HAP-1 (cell line): Measurements from ENCODE around the gene JAKMIP2.
"Not testable (repeated sequence)": the region's sequence is repeated elsewhere in the genome, so short reads cannot be mapped to it uniquely, and the experiment has no call there.

Experiments used
- DNase-seq, 2 experiments: peaks; one replicate each; pipeline ENCODE4 v3.0.0-alpha.2; 2016 to 2020; ENCODE audit warnings: low spot score in 2 of 2
- H3K27me3 ChIP-seq: fragments of 250-450 bp; sonication (Bioruptor Pico); 2 replicates; pipeline ENCODE4 v1.5.1; 2020; ENCODE audit warnings: low read depth, mild to moderate bottlenecking, moderate library complexity
- H3K36me3 ChIP-seq: fragments of 250-450 bp; sonication (Bioruptor Pico); replicated peaks from 2 replicates; pipeline ENCODE4 v1.5.1; 2020; ENCODE audit warnings: mild to moderate bottlenecking
- H3K4me1 ChIP-seq: fragments of 250-450 bp; sonication (Bioruptor Pico); 2 replicates; pipeline ENCODE4 v1.5.1; 2020; ENCODE audit warnings: mild to moderate bottlenecking
- H3K4me3 ChIP-seq: fragments of 250-450 bp; sonication (Bioruptor Pico); 2 replicates; pipeline ENCODE4 v1.5.1; 2020; ENCODE audit warnings: mild to moderate bottlenecking, moderate library complexity
- H3K9me3 ChIP-seq: fragments of 250-450 bp; sonication (Bioruptor Pico); 2 replicates; pipeline ENCODE4 v1.5.1; 2020; ENCODE audit warnings: mild to moderate bottlenecking, moderate library complexity
- in situ Hi-C: fragments of 300-500 bp; cut with MboI; formaldehyde crosslinking; loops from 3 replicates; pipeline ENCODE4 v1.14.3; 2020; ENCODE audit warnings: low sequenced_read_pairs, inconsistent platforms, mixed read lengths

The JAKMIP2 gene

GRCh38 chr5:147666419-147666818 is 116.1 kb downstream of the JAKMIP2 start:
- Histone ChIP-seq H3K4me1 (no peaks in the 10 kb centered on the region), H3K27me3 (no peaks in the 10 kb centered on the region), H3K4me3 (no peak overlapping the region), H3K36me3 (no peaks in the 10 kb centered on the region), H3K9me3 (no peaks in the 10 kb centered on the region)
- DNase-seq = no peak
- in situ Hi-C loops = no loop called here

GRCh38 chr5:147661541-147661940 is 121.0 kb downstream of the JAKMIP2 start:
- in situ Hi-C loops = no loop called here
- no peak for DNase-seq
- no peaks in the 10 kb centered on the region for H3K4me1 ChIP-seq
- H3K27me3 ChIP-seq = no peaks in the 10 kb centered on the region
- no peaks in the 10 kb centered on the region for H3K9me3 ChIP-seq
- H3K36me3 ChIP-seq = no peaks in the 10 kb centered on the region
- H3K4me3 ChIP-seq = no peak overlapping the region

- no peaks in the 10 kb centered on the region for H3K36me3 ChIP-seq
- in situ Hi-C loops = no loop called here
- no peaks in the 10 kb centered on the region for H3K4me1 ChIP-seq
- no peak for DNase-seq
- no peaks in the 10 kb centered on the region for H3K27me3 ChIP-seq
- no peak overlapping the region for H3K4me3 ChIP-seq
- H3K9me3 ChIP-seq = no peaks in the 10 kb centered on the region
Measured at GRCh38 chr5:147659166-147659929, 123.2 kb downstream of the JAKMIP2 start.

GRCh38 chr5:147658293-147658932 is 124.1 kb downstream of the JAKMIP2 start:
- DNase-seq = no peak
- H3K4me3 ChIP-seq = no peak overlapping the region

GRCh38 chr5:147648597-147648996 is 133.9 kb downstream of the JAKMIP2 start:
- Histone ChIP-seq H3K27me3 (no peaks in the 10 kb centered on the region), H3K4me1 (no peaks in the 10 kb centered on the region), H3K36me3 (no peaks in the 10 kb centered on the region), H3K9me3 (no peaks in the 10 kb centered on the region), H3K4me3 (no peak overlapping the region)
- no peak for DNase-seq
- in situ Hi-C loops = no loop called here

More at GRCh38 chr5:147658293-147658932, 124.1 kb downstream of the JAKMIP2 start:
- in situ Hi-C loops = no loop called here
- H3K36me3 ChIP-seq = no peaks in the 10 kb centered on the region
- H3K9me3 ChIP-seq = no peaks in the 10 kb centered on the region
- no peaks in the 10 kb centered on the region for H3K27me3 ChIP-seq
- H3K4me1 ChIP-seq = no peaks in the 10 kb centered on the region

- DNase-seq = no peak
- in situ Hi-C loops = no loop called here
- Histone ChIP-seq H3K4me1 (no peaks in the 10 kb centered on the region), H3K9me3 (no peaks in the 10 kb centered on the region), H3K36me3 (no peaks in the 10 kb centered on the region), H3K4me3 (no peak overlapping the region), H3K27me3 (peaks cover 2% of the 10 kb centered on the region; the same call in 1 of the 2 replicates)
Measured at GRCh38 chr5:147645197-147645596, 137.3 kb downstream of the JAKMIP2 start.

GRCh38 chr5:147644460-147644859 is 138.1 kb downstream of the JAKMIP2 start:
- Histone ChIP-seq H3K27me3 (peaks cover 2% of the 10 kb centered on the region; the same call in 1 of the 2 replicates), H3K9me3 (no peaks in the 10 kb centered on the region), H3K36me3 (no peaks in the 10 kb centered on the region), H3K4me1 (peaks cover 4% of the 10 kb centered on the region; the same call in 1 of the 2 replicates), H3K4me3 (no peak overlapping the region)
- in situ Hi-C loops = no loop called here
- no peak for DNase-seq

- peaks cover 2% of the 10 kb centered on the region; the same call in 1 of the 2 replicates for H3K27me3 ChIP-seq
- DNase-seq = no peak
- H3K4me3 ChIP-seq = no peak overlapping the region
- peaks cover 4% of the 10 kb centered on the region; the same call in 1 of the 2 replicates for H3K4me1 ChIP-seq
- in situ Hi-C loops = no loop called here
- no peaks in the 10 kb centered on the region for H3K9me3 ChIP-seq
- H3K36me3 ChIP-seq = no peaks in the 10 kb centered on the region
Measured at GRCh38 chr5:147643142-147643541, 139.4 kb downstream of the JAKMIP2 start.

GRCh38 chr5:147642666-147643065 is 139.9 kb downstream of the JAKMIP2 start:
- Histone ChIP-seq H3K4me3 (no peak overlapping the region), H3K27me3 (peaks cover 2% of the 10 kb centered on the region; the same call in 1 of the 2 replicates), H3K9me3 (no peaks in the 10 kb centered on the region), H3K4me1 (peaks cover 4% of the 10 kb centered on the region; the same call in 1 of the 2 replicates), H3K36me3 (no peaks in the 10 kb centered on the region)
- in situ Hi-C loops = no loop called here
- DNase-seq = no peak

GRCh38 chr5:147639321-147639720 is 143.2 kb downstream of the JAKMIP2 start:
- in situ Hi-C loops = no loop called here
- H3K36me3 ChIP-seq = no peaks in the 10 kb centered on the region

GRCh38 chr5:147636729-147636984 is 145.9 kb downstream of the JAKMIP2 start:
- Histone ChIP-seq H3K27me3 (peaks cover 2% of the 10 kb centered on the region; the same call in 1 of the 2 replicates), H3K4me3 (no peak overlapping the region), H3K4me1 (peaks cover 4% of the 10 kb centered on the region; the same call in 1 of the 2 replicates), H3K9me3 (no peaks in the 10 kb centered on the region), H3K36me3 (no peaks in the 10 kb centered on the region)
- in situ Hi-C loops = no loop called here
- no peak for DNase-seq

More at GRCh38 chr5:147639321-147639720, 143.2 kb downstream of the JAKMIP2 start:
- peak; percentile 43 to 71 for DNase-seq
- Histone ChIP-seq H3K27me3 (peaks cover 2% of the 10 kb centered on the region; the same call in 1 of the 2 replicates), H3K9me3 (no peaks in the 10 kb centered on the region), H3K4me3 (no peak overlapping the region), H3K4me1 (peaks cover 4% of the 10 kb centered on the region; the same call in 1 of the 2 replicates)

- H3K36me3 ChIP-seq = no peaks in the 10 kb centered on the region
- H3K4me1 ChIP-seq = peaks cover 4% of the 10 kb centered on the region; the same call in 1 of the 2 replicates
- no peak for DNase-seq
- no peaks in the 10 kb centered on the region for H3K9me3 ChIP-seq
- H3K4me3 ChIP-seq = no peak overlapping the region
- peaks cover 1% of the 10 kb centered on the region for H3K27me3 ChIP-seq
- in situ Hi-C loops = no loop called here
Measured at GRCh38 chr5:147635882-147636728, 146.4 kb downstream of the JAKMIP2 start.

- H3K9me3 ChIP-seq, H3K36me3 ChIP-seq, in situ Hi-C loops, H3K27me3 ChIP-seq, DNase-seq, H3K4me1 ChIP-seq, H3K4me3 ChIP-seq: not testable (repeated sequence)
Measured at GRCh38 chr5:147635439-147635838, 147.1 kb downstream of the JAKMIP2 start.
